ENCODE measurements around the gene GPR27. TPM values are rescaled to one million over a fixed set of nuclear protein-coding genes. Genes with fewer than 3 reads are reported as not detected.

Gene GPR27
- total RNA-seq, 4 donors from 2014 or later, result 2.3 to 11.0 (median 5.5) TPM

DNA sequence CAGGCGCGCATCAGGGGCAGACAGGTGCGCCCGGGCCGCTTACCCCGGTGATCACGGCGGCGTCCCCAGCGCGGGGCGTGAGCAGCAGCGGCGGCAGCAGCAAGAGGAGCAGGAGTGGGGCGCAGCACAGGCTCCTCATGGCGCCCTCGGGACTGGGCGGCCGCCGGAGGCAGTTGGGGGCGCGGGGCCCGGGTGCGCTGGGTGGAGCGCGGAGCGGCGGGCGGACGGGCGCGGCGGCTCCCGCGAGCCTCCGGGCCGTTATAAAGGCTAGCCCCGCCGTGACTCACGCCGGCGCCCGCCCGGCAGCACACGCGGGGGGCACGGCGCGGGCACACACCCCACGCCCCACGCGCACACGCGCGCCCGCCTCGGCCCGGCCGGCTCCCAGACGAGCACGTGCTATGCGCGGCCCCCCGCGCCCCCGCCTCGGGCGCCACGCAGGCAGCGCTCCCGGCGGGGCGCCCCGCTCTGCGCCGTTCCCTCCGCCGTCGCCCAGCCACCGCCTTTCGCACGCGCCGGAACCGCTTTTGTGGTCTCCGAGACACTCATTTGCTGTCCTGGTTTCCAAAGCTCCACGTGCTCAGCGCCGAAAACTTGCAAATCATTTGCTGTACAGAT is 31.4 kb downstream of the GPR27 start, which contains the start of gene PROK2:
Gene PROK2, minus strand, starts transcription at position 235 of the 618 bp plus-strand sequence. Its CDS starts 96 bp downstream, at position 139.
- peaks cover 5 to 13% of the 10 kb centered on the region in 2 donors for H3K4me1 ChIP-seq
- peak within 1 kb of the TSS in 1 of 3 donors; percentile 13 for H3K4me3 ChIP-seq (replicated peaks in 1 of 3)
- no peak within 1 kb of the TSS for H3K27ac ChIP-seq
- no peak for DNase-seq
- no peaks in the 10 kb centered on the region for H3K36me3 ChIP-seq
- H3K9me3 ChIP-seq, result no peaks in the 10 kb centered on the region
- intact Hi-C loops (cut with DNase I), result no loop called here
- peaks cover 16% of the 10 kb centered on the region for H3K27me3 ChIP-seq
- WGBS, 2 donors, result 2% methylated on average over 6 of the region's 89 CpGs; no CpG with 5 or more reads in 1 of the 2 donors
- no peak for TF ChIP-seq POLR2A (IDR thresholded peaks at IDR 0.05)
- TF ChIP-seq, protein P1, sequence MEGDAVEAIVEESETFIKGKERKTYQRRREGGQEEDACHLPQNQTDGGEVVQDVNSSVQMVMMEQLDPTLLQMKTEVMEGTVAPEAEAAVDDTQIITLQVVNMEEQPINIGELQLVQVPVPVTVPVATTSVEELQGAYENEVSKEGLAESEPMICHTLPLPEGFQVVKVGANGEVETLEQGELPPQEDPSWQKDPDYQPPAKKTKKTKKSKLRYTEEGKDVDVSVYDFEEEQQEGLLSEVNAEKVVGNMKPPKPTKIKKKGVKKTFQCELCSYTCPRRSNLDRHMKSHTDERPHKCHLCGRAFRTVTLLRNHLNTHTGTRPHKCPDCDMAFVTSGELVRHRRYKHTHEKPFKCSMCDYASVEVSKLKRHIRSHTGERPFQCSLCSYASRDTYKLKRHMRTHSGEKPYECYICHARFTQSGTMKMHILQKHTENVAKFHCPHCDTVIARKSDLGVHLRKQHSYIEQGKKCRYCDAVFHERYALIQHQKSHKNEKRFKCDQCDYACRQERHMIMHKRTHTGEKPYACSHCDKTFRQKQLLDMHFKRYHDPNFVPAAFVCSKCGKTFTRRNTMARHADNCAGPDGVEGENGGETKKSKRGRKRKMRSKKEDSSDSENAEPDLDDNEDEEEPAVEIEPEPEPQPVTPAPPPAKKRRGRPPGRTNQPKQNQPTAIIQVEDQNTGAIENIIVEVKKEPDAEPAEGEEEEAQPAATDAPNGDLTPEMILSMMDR (IDR thresholded peaks at IDR 0.05), result no peak

DNA sequence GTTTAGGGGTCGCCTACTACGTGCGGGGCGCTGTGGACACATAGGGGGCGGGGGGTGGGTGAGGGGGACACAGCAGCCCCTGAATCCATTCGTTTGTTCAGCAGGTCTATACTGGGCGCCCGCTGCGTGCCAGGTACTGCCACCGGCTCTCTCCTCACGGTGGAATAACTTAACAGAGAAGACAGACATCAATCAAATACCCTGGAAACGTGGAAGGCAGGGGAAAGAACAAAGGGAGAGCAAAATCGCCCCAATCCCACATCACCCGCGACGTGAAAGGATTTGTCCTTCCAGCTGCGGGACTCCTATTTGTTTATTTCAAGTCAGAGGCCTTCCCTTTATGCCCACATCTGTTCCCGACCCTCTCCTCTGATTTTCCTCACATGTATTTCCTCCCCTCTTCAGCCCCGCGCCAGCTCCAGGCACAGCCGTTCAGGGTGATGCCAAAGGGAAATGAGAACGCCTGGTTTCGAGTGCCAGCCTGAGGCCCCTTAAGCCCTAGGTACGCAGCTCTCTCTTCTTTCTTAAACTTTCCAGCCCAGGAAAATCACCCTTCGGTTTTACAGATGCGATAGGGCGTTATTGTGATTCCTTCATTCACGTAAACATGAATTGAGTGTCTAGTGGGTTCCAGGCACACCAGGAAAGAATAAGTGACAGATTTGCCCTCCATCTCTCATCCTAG is 32.0 kb downstream of the GPR27 start:
- Histone ChIP-seq H3K27ac (no peak overlapping the region), H3K4me1 (peaks cover 5 to 13% of the 10 kb centered on the region in 2 donors), H3K27me3 (peaks cover 16% of the 10 kb centered on the region), H3K9me3 (no peaks in the 10 kb centered on the region), H3K4me3 (replicated peaks in 1 of 3) (no peak overlapping the region), H3K36me3 (no peaks in the 10 kb centered on the region)
- intact Hi-C loops (cut with DNase I), result no loop called here
- WGBS, 2 donors, result 20% methylated on average over 23 to 28 of the region's 28 CpGs
- DNase-seq, result no peak
- TF ChIP-seq POLR2A (IDR thresholded peaks at IDR 0.05), result no peak
- TF ChIP-seq, protein P1 (IDR thresholded peaks at IDR 0.05), result no peak

DNA sequence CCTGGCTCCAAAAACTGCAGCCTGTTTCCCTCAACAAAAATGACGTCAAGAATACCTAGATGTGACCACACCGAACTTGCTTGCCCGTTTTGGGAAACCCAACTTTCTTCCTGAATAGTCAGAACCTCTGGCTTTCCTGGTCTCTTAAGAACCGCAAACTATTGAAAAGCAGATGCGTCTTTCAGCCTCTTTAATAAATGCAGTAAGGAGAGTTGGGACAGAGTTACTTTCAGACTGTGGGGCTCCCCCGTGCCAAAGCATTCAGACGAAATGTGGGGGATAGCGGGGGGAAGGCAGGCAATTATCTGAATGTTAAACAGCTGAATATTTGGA is 32.5 kb downstream of the GPR27 start:
- H3K27me3 ChIP-seq, result peaks cover 16% of the 10 kb centered on the region
- no peaks in the 10 kb centered on the region for H3K36me3 ChIP-seq
- no peak for TF ChIP-seq POLR2A (IDR thresholded peaks at IDR 0.05)
- TF ChIP-seq, protein P1 (IDR thresholded peaks at IDR 0.05), result no peak
- H3K27ac ChIP-seq, result no peak overlapping the region
- DNase-seq, result no peak
- intact Hi-C loops (cut with DNase I), result no loop called here
- H3K4me3 ChIP-seq (replicated peaks in 1 of 3), result no peak overlapping the region
- H3K9me3 ChIP-seq, result no peaks in the 10 kb centered on the region
- whole genome bisulfite sequencing, 2 donors, result 43 to 49% methylated on average over 8 of the region's 8 CpGs
- H3K4me1 ChIP-seq, result peaks cover 5 to 13% of the 10 kb centered on the region in 2 donors

DNA sequence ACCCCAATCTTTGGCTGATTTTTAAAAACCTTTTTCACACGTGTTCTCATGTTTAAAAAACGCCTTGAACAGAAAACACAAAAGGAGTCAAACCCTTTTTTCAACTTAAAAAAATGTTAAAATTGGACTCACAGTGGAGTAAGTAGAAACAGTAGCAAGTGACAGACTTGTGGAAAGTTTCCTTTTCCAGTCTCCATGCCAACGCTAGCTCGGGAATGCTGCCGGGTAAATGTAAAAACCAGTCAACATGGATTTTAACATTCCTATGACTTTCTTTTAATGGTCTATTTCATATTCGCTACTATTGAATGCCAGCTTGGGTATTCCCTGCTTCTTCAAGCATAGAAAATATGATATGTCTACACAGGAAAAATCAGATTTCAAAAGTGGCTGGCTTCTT is 32.9 kb downstream of the GPR27 start:
- intact Hi-C loops (cut with DNase I), result no loop called here
- Histone ChIP-seq H3K4me3 (replicated peaks in 1 of 3) (no peak overlapping the region), H3K36me3 (no peaks in the 10 kb centered on the region), H3K27me3 (peaks cover 16% of the 10 kb centered on the region), H3K9me3 (no peaks in the 10 kb centered on the region), H3K27ac (no peak overlapping the region), H3K4me1 (peaks cover 5 to 13% of the 10 kb centered on the region in 2 donors)
- WGBS, 2 donors, result 71 to 78% methylated on average over 6 of the region's 6 CpGs
- no peak for TF ChIP-seq POLR2A (IDR thresholded peaks at IDR 0.05)
- TF ChIP-seq, protein P1 (IDR thresholded peaks at IDR 0.05), result no peak
- no peak for DNase-seq

DNA sequence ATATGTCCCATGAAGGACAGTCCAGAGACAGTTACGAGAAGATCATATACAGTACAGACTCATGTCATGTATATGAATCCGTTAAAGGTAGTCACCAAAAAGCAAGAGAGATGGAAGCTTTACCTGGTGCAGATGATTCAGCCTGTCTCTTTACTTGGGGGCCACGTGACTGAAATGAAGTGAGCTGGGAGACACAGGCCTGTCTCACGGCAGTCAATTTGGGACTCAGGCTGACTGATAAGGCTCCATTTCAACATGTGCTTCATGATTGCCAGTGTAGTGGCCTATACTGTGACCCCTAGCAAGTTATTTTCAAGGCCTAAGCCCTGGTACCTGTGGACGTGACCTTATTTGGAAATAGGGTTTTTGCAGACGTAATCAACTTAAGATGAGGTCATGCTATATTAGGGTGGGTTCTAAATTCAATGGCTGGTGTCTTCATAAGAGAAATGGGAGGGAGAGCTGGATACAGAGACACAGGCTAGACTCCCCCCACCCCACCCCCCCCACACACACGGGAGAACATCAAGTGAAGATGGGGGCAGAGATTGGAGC is 34.3 kb downstream of the GPR27 start:
- Histone ChIP-seq H3K4me3 (replicated peaks in 1 of 3) (no peak overlapping the region), H3K4me1 (peaks cover 5 to 13% of the 10 kb centered on the region in 2 donors), H3K27ac (no peak overlapping the region), H3K27me3 (peaks cover 16% of the 10 kb centered on the region), H3K9me3 (no peaks in the 10 kb centered on the region), H3K36me3 (no peaks in the 10 kb centered on the region)
- intact Hi-C loops (cut with DNase I), result no loop called here
- no peak for DNase-seq
- 95 to 96% methylated on average over 7 of the region's 7 CpGs for WGBS, 2 donors
- no peak for TF ChIP-seq POLR2A (IDR thresholded peaks at IDR 0.05)
